K562 (cell line): ENCODE measurements around the gene DPPA2. TPM values are rescaled to one million over a fixed set of nuclear protein-coding genes. Genes with fewer than 3 reads are reported as not detected.

Experiments
- ATAC-seq: fragments of 200-7000 bp; cut with Tn5 transposase; 3 replicates; pipeline ENCODE4 v1.9.1; 2020; ENCODE audit warnings: moderate library complexity
- BruUV-seq: library from RNA; stranded (reverse); fragments of 400-500 nt; replicated peaks from 2 replicates; lab custom pipeline; 2021; lab: Mats Ljungman, UMichigan
- CTCF ChIA-PET: fragments of 300-600 bp; formaldehyde crosslinking; extraction: SDS; loops from one replicate; lab custom pipeline; 2021; ENCODE audit warnings: low intra/inter-chr PET ratio; lab: Yijun Ruan, JAX
- POLR2A ChIA-PET: fragments of 300-600, 350-650 bp; sonication (Branson Sonifier 250); formaldehyde crosslinking; extraction: SDS; loops from one replicate; lab custom pipeline; 2021; ENCODE audit warnings: antibody characterized with exemption, inconsistent platforms; lab: Yijun Ruan, JAX
- DNase-seq, 4 experiments: peaks; one replicate each; pipeline versions ENCODE4 v3.0.0 to v3.0.0-alpha.2; 2011 to 2018; ENCODE audit warnings: low spot score in 3 of 4, mixed read lengths in 3 of 4; ENCODE audit errors: extremely low read depth in 1 of 4
- FAIRE-seq: peaks from 2 replicates; lab custom pipeline; 2011; peaks lifted over from hg19 to GRCh38; lab: Jason Lieb, UNC
- H2AFZ ChIP-seq: 2 replicates; pipeline ENCODE4 v1.6.0; 2011; ENCODE audit warnings: low read depth, low read length, control low read depth, inconsistent platforms
- H3K27ac ChIP-seq: fragments of 200-600 bp; 3 replicates; pipeline ENCODE4 v1.8.0; 2011; ENCODE audit warnings: low read depth, mild to moderate bottlenecking, control low read depth, inconsistent platforms, low read length, moderate library complexity, mixed read lengths; ENCODE audit errors: extremely low read depth
- H3K27me3 ChIP-seq, 2 experiments: fragments of 300-600 bp in 1 of 2; 2 replicates in 1 of 2; 3 replicates in 1 of 2; pipeline versions ENCODE4 v1.6.0 to v1.8.0; 2011; ENCODE audit warnings: inconsistent platforms in 2 of 2, low read length in 2 of 2, mild to moderate bottlenecking in 1 of 2, mixed read lengths in 1 of 2, moderate library complexity in 1 of 2; ENCODE audit not compliant: control insufficient read depth in 2 of 2, insufficient read depth in 2 of 2
- H3K36me3 ChIP-seq: fragments of 300-600 bp; 3 replicates; pipeline ENCODE4 v1.8.0; 2011; ENCODE audit warnings: mild to moderate bottlenecking, low read length, inconsistent platforms; ENCODE audit not compliant: control insufficient read depth, insufficient read depth
- H3K4me1 ChIP-seq, 2 experiments: fragments of 200-600 bp in 1 of 2; replicated peaks in 1 of 2; 2 replicates in 1 of 2; 3 replicates in 1 of 2; pipeline versions ENCODE4 v1.5.1 to v1.8.0; 2011; ENCODE audit warnings: inconsistent platforms in 2 of 2, low read length in 2 of 2, mild to moderate bottlenecking in 1 of 2, mixed read lengths in 1 of 2, moderate library complexity in 1 of 2; ENCODE audit not compliant: control insufficient read depth in 2 of 2, insufficient read depth in 2 of 2
- H3K4me2 ChIP-seq: 2 replicates; pipeline ENCODE4 v1.6.1; 2011; ENCODE audit warnings: low read length, control low read depth, inconsistent platforms, mixed read lengths; ENCODE audit not compliant: insufficient read depth
- H3K4me3 ChIP-seq: fragments of 200-600 bp; sonication (generic), shearing (Covaris generic); 2 replicates; pipeline ENCODE4 v1.5.1; 2016; ENCODE audit warnings: control low read depth, inconsistent platforms
- H3K79me2 ChIP-seq: fragments of 200-600 bp; 3 replicates; pipeline ENCODE4 v1.8.0; 2011; ENCODE audit warnings: low read length, inconsistent platforms; ENCODE audit not compliant: control insufficient read depth, insufficient read depth
- H3K9ac ChIP-seq, 2 experiments: 2 replicates each; pipeline versions ENCODE4 v1.6.0 to v1.6.1; 2011; ENCODE audit warnings: low read depth in 2 of 2, low read length in 2 of 2, control low read depth in 1 of 2, inconsistent platforms in 1 of 2, mild to moderate bottlenecking in 1 of 2, mixed read lengths in 1 of 2; ENCODE audit not compliant: insufficient read depth in 1 of 2
- H3K9me1 ChIP-seq: one replicate; pipeline ENCODE4 v1.6.0; 2011; ENCODE audit warnings: inconsistent platforms, mild to moderate bottlenecking, low read length, moderate library complexity; ENCODE audit not compliant: control insufficient read depth, insufficient read depth
- H3K9me3 ChIP-seq: replicated peaks from 2 replicates; pipeline ENCODE4 v1.5.1; 2011; ENCODE audit warnings: low read depth, low read length, inconsistent platforms; ENCODE audit not compliant: control insufficient read depth, insufficient read depth
- H4K20me1 ChIP-seq: replicated peaks from 2 replicates; pipeline ENCODE4 v1.6.1; 2011; ENCODE audit warnings: low read length, inconsistent platforms, mixed read lengths; ENCODE audit not compliant: control insufficient read depth, insufficient read depth
- FIP1L1 ChIP-seq: fragments of 200-400 bp; formaldehyde crosslinking; IDR thresholded peaks from 2 replicates; pipeline ENCODE4 v1.6.1; 2018; ENCODE audit warnings: mild to moderate bottlenecking, low read depth, low read length; ENCODE audit not compliant: poor library complexity, severe bottlenecking
- MAFK ChIP-seq: IDR thresholded peaks from 2 replicates; pipeline ENCODE4 v1.6.1; 2011; ENCODE audit warnings: low read length, improper control_type of control experiment
- MBD2 ChIP-seq: sonication (generic); IDR thresholded peaks from 2 replicates; pipeline ENCODE4 v1.6.1; 2016; ENCODE audit warnings: low read depth, borderline replicate concordance
- PHB ChIP-seq: fragments of 250-450 bp; sonication (Bioruptor Pico); IDR thresholded peaks from 2 replicates; pipeline ENCODE4 v1.5.0; 2021
- PHF21A ChIP-seq: fragments of 450-650 bp; IDR thresholded peaks from 2 replicates; pipeline ENCODE4 v1.6.1; 2017; ENCODE audit warnings: low read depth, borderline replicate concordance
- TBP ChIP-seq: optimal IDR thresholded peaks from 2 replicates; pipeline ENCODE3; 2011; ENCODE audit warnings: low read depth, low read length, improper control_type of control experiment
- ZNF354B ChIP-seq: fragments of 250-450 bp; sonication (Bioruptor Pico); IDR thresholded peaks from 2 replicates; pipeline ENCODE4 v1.4.0; 2020
- WGBS: fragments of 100-300 bp; shearing (Covaris generic); methylation state at CpG from one replicate; pipeline ENCODE4 v1.1.6; 2016; ENCODE audit warnings: low coverage, mixed read lengths; ENCODE audit not compliant: insufficient coverage; ENCODE audit errors: missing lambda C conversion rate; 5-methylcytosine and 5-hydroxymethylcytosine counted together
- in situ Hi-C: fragments of 300-500 bp; cut with MboI; formaldehyde crosslinking; loops from 4 replicates; pipeline ENCODE4 v1.15.0; 2018; ENCODE audit warnings: inconsistent platforms, mixed read lengths
- intact Hi-C: fragments of 100-400 bp; cut with micrococcal nuclease; formaldehyde crosslinking; loops from 2 replicates; pipeline ENCODE4 v1.14.2; 2022
- polyA plus RNA-seq, 8 experiments: library from polyadenylated mRNA; depleted of rRNA in 4 of 8; stranded (reverse) in 5 of 8; unstranded in 3 of 8; fragments of >200 nt; fragmentation: Nextera tagmentation in 2 of 8; fragmentation: Illumina TruSeq in 1 of 8; extraction: Ambion mirVana in 2 of 8; extraction: Trizol in 1 of 8; gene quantifications; 2 replicates each; pipeline versions ENCODE4 v1.2.1 to v1.2.3, GENCODE V29; 2011 to 2014; ENCODE audit warnings: inconsistent platforms in 1 of 8, missing spikeins in 1 of 8
- total RNA-seq, 7 experiments: library from RNA; depleted of rRNA in 6 of 7; stranded (reverse); fragments of >200 nt in 6 of 7; fragmentation: Illumina TruSeq in 2 of 7; extraction: Trizol in 2 of 7; gene quantifications; 2 replicates each; pipeline versions ENCODE4 v1.2.1 to v1.2.3, GENCODE V29; 2011 to 2021; ENCODE audit warnings: low replicate concordance in 1 of 7
- TF ChIP-seq, protein P1 (sequence below): sonication (generic); formaldehyde crosslinking; IDR thresholded peaks from 2 replicates; pipeline ENCODE4 v1.8.1; 2023; ENCODE audit warnings: missing genetic modification reagents, mild to moderate bottlenecking, borderline replicate concordance

Gene DPPA2
- total and polyA plus RNA-seq, 9 of the 15 experiments (the other 6 are each of a cell fraction or from before 2014, with no cell fraction given): 0.04 TPM; not detected in 8

- no peak for DNase-seq
- no peak for FAIRE-seq
- WGBS: 17% methylated on average over 5 of the region's 5 CpGs
- Histone ChIP-seq H3K27ac (no peak within 1 kb of the TSS), H3K79me2 (no peaks in the 10 kb centered on the region), H3K9me1 (no peaks in the 10 kb centered on the region), H2AFZ (no peak within 1 kb of the TSS), H3K9me3 (no peaks in the 10 kb centered on the region), H3K9ac (no peak within 1 kb of the TSS), H3K4me1 (no peaks in the 10 kb centered on the region), H4K20me1 (no peaks in the 10 kb centered on the region), H3K27me3 (no peaks in the 10 kb centered on the region), H3K4me3 (no peak within 1 kb of the TSS), H3K36me3 (no peaks in the 10 kb centered on the region), H3K4me2 (no peak within 1 kb of the TSS)
- TF ChIP-seq PHB (CRISPR knock-in tag): no peak
- TF ChIP-seq MAFK: no peak
- TF ChIP-seq, protein P1, sequence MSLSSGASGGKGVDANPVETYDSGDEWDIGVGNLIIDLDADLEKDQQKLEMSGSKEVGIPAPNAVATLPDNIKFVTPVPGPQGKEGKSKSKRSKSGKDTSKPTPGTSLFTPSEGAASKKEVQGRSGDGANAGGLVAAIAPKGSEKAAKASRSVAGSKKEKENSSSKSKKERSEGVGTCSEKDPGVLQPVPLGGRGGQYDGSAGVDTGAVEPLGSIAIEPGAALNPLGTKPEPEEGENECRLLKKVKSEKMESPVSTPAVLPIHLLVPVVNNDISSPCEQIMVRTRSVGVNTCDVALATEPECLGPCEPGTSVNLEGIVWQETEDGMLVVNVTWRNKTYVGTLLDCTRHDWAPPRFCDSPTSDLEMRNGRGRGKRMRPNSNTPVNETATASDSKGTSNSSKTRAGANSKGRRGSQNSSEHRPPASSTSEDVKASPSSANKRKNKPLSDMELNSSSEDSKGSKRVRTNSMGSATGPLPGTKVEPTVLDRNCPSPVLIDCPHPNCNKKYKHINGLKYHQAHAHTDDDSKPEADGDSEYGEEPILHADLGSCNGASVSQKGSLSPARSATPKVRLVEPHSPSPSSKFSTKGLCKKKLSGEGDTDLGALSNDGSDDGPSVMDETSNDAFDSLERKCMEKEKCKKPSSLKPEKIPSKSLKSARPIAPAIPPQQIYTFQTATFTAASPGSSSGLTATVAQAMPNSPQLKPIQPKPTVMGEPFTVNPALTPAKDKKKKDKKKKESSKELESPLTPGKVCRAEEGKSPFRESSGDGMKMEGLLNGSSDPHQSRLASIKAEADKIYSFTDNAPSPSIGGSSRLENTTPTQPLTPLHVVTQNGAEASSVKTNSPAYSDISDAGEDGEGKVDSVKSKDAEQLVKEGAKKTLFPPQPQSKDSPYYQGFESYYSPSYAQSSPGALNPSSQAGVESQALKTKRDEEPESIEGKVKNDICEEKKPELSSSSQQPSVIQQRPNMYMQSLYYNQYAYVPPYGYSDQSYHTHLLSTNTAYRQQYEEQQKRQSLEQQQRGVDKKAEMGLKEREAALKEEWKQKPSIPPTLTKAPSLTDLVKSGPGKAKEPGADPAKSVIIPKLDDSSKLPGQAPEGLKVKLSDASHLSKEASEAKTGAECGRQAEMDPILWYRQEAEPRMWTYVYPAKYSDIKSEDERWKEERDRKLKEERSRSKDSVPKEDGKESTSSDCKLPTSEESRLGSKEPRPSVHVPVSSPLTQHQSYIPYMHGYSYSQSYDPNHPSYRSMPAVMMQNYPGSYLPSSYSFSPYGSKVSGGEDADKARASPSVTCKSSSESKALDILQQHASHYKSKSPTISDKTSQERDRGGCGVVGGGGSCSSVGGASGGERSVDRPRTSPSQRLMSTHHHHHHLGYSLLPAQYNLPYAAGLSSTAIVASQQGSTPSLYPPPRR (CRISPR knock-in tag): no peak
- no peak for TF ChIP-seq MBD2
- no peak for TF ChIP-seq PHF21A
- TF ChIP-seq FIP1L1: no peak
- no peak for TF ChIP-seq ZNF354B (CRISPR knock-in tag)
- TF ChIP-seq TBP: no peak
- no peak for ATAC-seq
- intact Hi-C loops (no loop called here), in situ Hi-C loops (no loop called here)
- CTCF ChIA-PET: no interaction called here
- POLR2A ChIA-PET: no interaction called here
- no TSS peak for BruUV-seq
These were observed 21.1 kb upstream of the DPPA2 start, which contains the start of gene DPPA4 for GRCh38 chr3:109337393-109337792. DPPA4 (minus strand) TSS chr3:109337546; CDS start chr3:109337517, 29 bp downstream.
